ENCODE measurements around the gene GPR179.
A peak's percentile ranks its signal among the peaks of the same experiment; 100 is the strongest.

The GPR179 gene

DNA sequence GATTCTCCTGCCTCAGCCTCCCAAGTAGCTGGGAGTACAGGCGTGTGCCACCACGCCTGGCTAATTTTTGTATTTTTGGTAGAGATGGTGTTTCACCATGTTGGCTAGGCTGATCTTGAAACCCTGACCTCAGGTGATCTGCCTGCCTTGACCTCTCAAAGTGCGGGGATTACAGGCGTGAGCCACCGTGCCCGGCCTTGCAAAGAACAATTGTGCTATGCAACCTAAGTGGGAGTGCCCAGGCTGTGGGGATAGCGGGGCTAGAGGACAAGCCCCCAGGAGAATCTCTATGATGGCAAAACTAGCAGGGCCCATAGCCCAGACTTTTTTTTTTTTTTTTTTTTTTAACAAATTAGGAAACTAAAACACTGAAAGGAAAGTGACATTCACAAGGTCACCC, 2.0 kb upstream of the GPR179 start:
- no peak overlapping the region for H3K9ac ChIP-seq
- no peak for TF ChIP-seq Cebpa-rat (IDR thresholded peaks at IDR 0.05)

GRCh38 chr17:38344420-38344745, 627 bp upstream of the GPR179 start:
- Histone ChIP-seq H3K9ac (no peak overlapping the region), H3K4me1 (peaks cover 33% of the 10 kb centered on the region), H3K9me3 (no peaks in the 10 kb centered on the region), H3K27me3 (no peaks in the 10 kb centered on the region), H3K27ac (no peak overlapping the region), H3K4me2 (peak overlapping the region; percentile 59), H3K4me3 (no peak overlapping the region), H3K36me3 (no peaks in the 10 kb centered on the region), H4K20me1 (no peaks in the 10 kb centered on the region)
- no peak for TF ChIP-seq Cebpa-rat (IDR thresholded peaks at IDR 0.05)

More for the DNA sequence above, 2.0 kb upstream of the GPR179 start:
- H3K9me3 ChIP-seq, result no peaks in the 10 kb centered on the region
- H3K4me2 ChIP-seq, result no peak overlapping the region
- H4K20me1 ChIP-seq, result no peaks in the 10 kb centered on the region
- no peak overlapping the region for H3K27ac ChIP-seq
- H3K27me3 ChIP-seq, result no peaks in the 10 kb centered on the region
- H3K36me3 ChIP-seq, result no peaks in the 10 kb centered on the region
- peaks cover 33% of the 10 kb centered on the region for H3K4me1 ChIP-seq
- H3K4me3 ChIP-seq, result no peak overlapping the region

DNA sequence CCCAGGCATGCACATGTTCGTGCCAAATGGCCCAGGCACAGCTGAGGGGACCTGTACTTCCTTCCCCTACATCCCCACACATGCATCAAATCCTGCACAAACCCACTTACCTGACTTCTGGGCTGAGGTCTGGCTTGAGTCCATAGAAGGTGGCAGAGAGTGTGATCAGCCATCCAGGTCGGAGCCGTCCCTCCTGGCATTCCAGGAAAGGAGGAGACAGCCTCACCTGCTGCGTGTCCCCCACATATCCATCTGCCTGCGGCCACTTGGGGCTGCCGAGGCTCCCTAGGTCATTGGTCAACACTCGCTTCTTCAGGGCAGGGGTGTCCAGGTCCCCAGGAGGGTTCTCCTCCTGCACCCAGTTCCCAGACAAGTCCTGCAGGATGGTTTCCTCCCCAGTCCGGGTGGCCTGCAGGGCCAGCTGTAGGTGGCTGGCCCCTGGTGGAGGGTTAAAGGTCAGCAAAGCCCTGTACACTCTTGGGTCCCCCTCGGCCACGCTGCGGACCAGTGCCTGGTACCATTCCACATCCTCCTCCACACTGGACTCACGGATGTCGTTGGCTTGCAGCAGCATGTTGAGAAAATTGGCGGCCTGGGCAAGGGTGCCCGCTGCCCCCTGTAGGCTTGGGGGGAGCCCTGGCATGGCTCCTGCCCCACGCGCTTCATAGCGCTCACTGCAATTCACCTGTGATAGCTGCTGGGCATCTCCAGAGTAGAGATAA, 709 bp downstream of the GPR179 start:
- Histone ChIP-seq H3K27ac (no peak overlapping the region), H3K4me2 (no peak overlapping the region), H3K9ac (no peak overlapping the region), H3K27me3 (no peaks in the 10 kb centered on the region), H3K36me3 (no peaks in the 10 kb centered on the region), H3K4me1 (peaks cover 33% of the 10 kb centered on the region), H3K4me3 (no peak overlapping the region), H3K9me3 (no peaks in the 10 kb centered on the region), H4K20me1 (no peaks in the 10 kb centered on the region)
- TF ChIP-seq Cebpa-rat (IDR thresholded peaks at IDR 0.05), result no peak

DNA sequence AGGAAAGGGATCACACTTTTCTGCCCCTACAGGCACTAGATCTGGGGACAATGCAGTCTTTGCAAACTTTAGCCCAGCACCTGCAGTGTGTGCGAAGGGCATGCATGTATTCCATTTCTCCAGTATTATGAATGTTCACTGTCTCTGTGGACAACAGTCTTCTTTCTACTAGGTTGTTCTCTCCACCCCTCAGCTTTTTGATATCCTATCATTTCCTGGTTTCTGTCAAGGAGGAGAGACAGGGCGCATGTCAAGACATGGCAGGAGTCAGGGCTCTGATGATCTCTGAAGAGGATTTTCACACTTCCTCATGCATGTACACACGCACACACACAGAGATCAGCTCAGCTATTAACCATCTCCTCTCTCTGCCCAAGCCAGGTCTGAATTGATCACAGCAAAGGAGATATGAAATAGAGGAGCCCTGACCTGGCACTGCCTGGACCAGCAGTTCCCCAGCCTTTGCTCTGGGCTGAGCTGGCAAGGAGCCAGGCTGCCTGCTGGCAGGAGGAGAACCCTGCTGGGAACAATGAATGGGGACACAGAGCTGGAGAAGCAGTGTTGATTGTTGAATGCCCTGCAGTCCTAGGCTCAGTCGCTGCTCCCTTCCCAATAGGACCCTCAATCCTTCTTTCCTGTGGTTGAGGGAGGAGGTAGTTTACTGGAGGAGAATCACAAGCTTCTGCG, 2.6 kb downstream of the GPR179 start:
- no peaks in the 10 kb centered on the region for H4K20me1 ChIP-seq
- no peaks in the 10 kb centered on the region for H3K9me3 ChIP-seq
- H3K4me1 ChIP-seq, result peaks cover 33% of the 10 kb centered on the region
- no peak overlapping the region for H3K4me3 ChIP-seq
- H3K36me3 ChIP-seq, result no peaks in the 10 kb centered on the region
- no peak for TF ChIP-seq Cebpa-rat (IDR thresholded peaks at IDR 0.05)
- peak overlapping the region; percentile 33; the same call in 1 of the 2 replicates for H3K4me2 ChIP-seq
- H3K27ac ChIP-seq, result 0 out of 2 replicates have a peak overlapping the region, but pooled peaks have one; percentile 11
- H3K9ac ChIP-seq, result no peak overlapping the region
- H3K27me3 ChIP-seq, result no peaks in the 10 kb centered on the region

DNA sequence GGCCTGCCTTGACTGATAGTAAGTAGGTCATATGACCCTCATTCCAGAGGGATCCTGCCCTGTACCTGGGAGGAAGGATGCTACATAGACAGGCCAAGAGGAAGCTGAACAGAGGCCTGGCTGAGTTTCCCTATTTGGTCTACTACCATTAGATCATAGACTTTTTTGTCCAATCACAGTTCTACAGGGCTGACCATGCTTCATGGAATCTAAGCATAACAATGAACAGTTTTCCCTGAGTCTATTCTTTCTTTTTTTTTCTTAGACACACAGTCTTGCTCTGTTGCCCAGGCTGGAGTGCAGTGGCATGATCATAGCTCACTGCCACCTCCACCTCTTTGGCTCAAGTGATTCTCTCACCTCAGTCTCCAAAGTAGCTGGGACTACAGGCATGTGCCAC, 3.9 kb downstream of the GPR179 start:
- Histone ChIP-seq H3K36me3 (no peaks in the 10 kb centered on the region), H4K20me1 (no peaks in the 10 kb centered on the region), H3K4me2 (no peak overlapping the region), H3K27ac (no peak overlapping the region), H3K27me3 (no peaks in the 10 kb centered on the region), H3K9ac (no peak overlapping the region), H3K4me1 (peaks cover 28% of the 10 kb centered on the region), H3K4me3 (no peak overlapping the region), H3K9me3 (no peaks in the 10 kb centered on the region)
- no peak for TF ChIP-seq Cebpa-rat (IDR thresholded peaks at IDR 0.05)

GRCh38 chr17:38338535-38338934, 5.2 kb downstream of the GPR179 start:
- Histone ChIP-seq H4K20me1 (no peaks in the 10 kb centered on the region), H3K9me3 (no peaks in the 10 kb centered on the region), H3K9ac (no peak overlapping the region), H3K27ac (no peak overlapping the region), H3K27me3 (no peaks in the 10 kb centered on the region), H3K36me3 (no peaks in the 10 kb centered on the region), H3K4me3 (no peak overlapping the region), H3K4me1 (peaks cover 15% of the 10 kb centered on the region), H3K4me2 (no peak overlapping the region)
- TF ChIP-seq Cebpa-rat (IDR thresholded peaks at IDR 0.05), result no peak

- H3K27me3 ChIP-seq, result no peaks in the 10 kb centered on the region
- no peak overlapping the region for H3K4me3 ChIP-seq
- H3K9me3 ChIP-seq, result no peaks in the 10 kb centered on the region
- H3K4me2 ChIP-seq, result no peak overlapping the region
- no peaks in the 10 kb centered on the region for H4K20me1 ChIP-seq
- no peak overlapping the region for H3K27ac ChIP-seq
- H3K36me3 ChIP-seq, result no peaks in the 10 kb centered on the region
- no peak for TF ChIP-seq Cebpa-rat (IDR thresholded peaks at IDR 0.05)
- peaks cover 13% of the 10 kb centered on the region for H3K4me1 ChIP-seq
- no peak overlapping the region for H3K9ac ChIP-seq
Measured at GRCh38 chr17:38338053-38338452, 5.7 kb downstream of the GPR179 start.

DNA sequence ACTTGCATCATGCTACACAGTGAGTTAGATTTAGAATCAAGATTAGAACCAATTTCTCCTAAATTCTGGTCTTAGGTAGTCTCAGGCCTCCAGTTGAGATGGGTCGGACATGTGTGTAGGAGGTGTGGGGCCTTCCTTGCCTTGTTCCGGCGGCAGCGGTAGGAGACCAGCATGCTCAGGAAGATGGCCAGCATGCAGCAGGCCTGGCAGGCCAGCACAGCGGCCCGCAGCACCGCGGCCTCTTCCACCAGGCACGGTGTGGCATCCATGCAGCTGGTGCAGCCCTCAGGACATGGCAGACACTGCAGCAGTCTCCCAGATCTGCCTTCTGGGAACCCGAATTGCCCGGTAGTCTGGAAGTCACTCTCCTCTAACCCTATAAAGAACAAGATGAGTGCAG, 6.9 kb downstream of the GPR179 start:
- no peak overlapping the region for H3K4me2 ChIP-seq
- peaks cover 16% of the 10 kb centered on the region for H3K4me1 ChIP-seq
- TF ChIP-seq Cebpa-rat (IDR thresholded peaks at IDR 0.05), result no peak
- no peaks in the 10 kb centered on the region for H3K36me3 ChIP-seq
- no peaks in the 10 kb centered on the region for H4K20me1 ChIP-seq
- H3K27ac ChIP-seq, result no peak overlapping the region
- no peak overlapping the region for H3K4me3 ChIP-seq
- no peaks in the 10 kb centered on the region for H3K9me3 ChIP-seq
- no peaks in the 10 kb centered on the region for H3K27me3 ChIP-seq
- H3K9ac ChIP-seq, result no peak overlapping the region

GRCh38 chr17:38334480-38335364, 9.0 kb downstream of the GPR179 start:
- Histone ChIP-seq H3K4me1 (peaks cover 27% of the 10 kb centered on the region), H3K9ac (no peak overlapping the region), H3K4me3 (no peak overlapping the region), H4K20me1 (no peaks in the 10 kb centered on the region), H3K27ac (no peak overlapping the region), H3K27me3 (no peaks in the 10 kb centered on the region), H3K4me2 (no peak overlapping the region), H3K36me3 (no peaks in the 10 kb centered on the region), H3K9me3 (no peaks in the 10 kb centered on the region)
- TF ChIP-seq Cebpa-rat (IDR thresholded peaks at IDR 0.05), result no peak

Data from BLaER1 (cell line).